SK-N-SH treated with all-trans-retinoic acid at 6 μM for 48 hours (cell line): Measurements from ENCODE around the gene GK.
"Not testable (repeated sequence)": the region's sequence is repeated elsewhere in the genome, so short reads cannot be mapped to it uniquely, and the experiment has no call there.

Experiments used
- CSDC2 ChIP-seq: fragments of 250-450 bp; sonication (Bioruptor Pico); IDR thresholded peaks from 2 replicates; pipeline ENCODE4 v1.5.0; 2020; ENCODE audit warnings: mild to moderate bottlenecking, moderate library complexity
- ISL1 ChIP-seq: fragments of 250-450 bp; sonication (Bioruptor Pico); IDR thresholded peaks from 2 replicates; pipeline ENCODE4 v2.1.2; 2022; ENCODE audit warnings: mild to moderate bottlenecking, moderate library complexity
- ZFP30 ChIP-seq: fragments of 450-650 bp; formaldehyde crosslinking; IDR thresholded peaks from 2 replicates; pipeline ENCODE4 v1.5.0; 2022; ENCODE audit warnings: mild to moderate bottlenecking, moderate library complexity
- ZNF70 ChIP-seq: fragments of 450-650 bp; formaldehyde crosslinking; IDR thresholded peaks from 2 replicates; pipeline ENCODE4 v1.5.0; 2020; ENCODE audit warnings: mild to moderate bottlenecking, moderate library complexity
- TF ChIP-seq, protein P1 (sequence below): fragments of 250-450 bp; sonication (Bioruptor Pico); IDR thresholded peaks from 2 replicates; pipeline ENCODE4 v1.8.0; 2020; ENCODE audit warnings: mild to moderate bottlenecking, moderate library complexity, borderline replicate concordance

DNA sequence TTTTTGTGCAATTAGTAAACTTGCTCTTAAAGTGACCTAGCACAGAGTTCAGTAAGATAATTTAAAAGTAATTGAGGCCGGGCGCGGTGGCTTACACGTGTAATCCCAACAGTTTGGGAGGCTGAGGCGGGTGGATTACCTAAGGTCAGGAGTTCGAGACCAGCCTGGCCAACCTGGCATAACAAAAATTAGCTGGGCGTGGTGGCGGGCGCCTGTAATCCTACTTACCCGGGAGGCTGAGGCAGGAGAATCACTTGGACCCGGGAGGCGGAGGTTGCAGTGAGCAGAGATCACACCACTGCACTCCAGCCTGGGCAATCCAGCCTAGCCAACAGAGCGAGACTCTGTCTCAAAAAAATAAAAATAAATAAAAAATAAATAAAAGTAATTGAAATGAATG is 1.2 kb downstream of the GK start:
- TF ChIP-seq, protein P1, sequence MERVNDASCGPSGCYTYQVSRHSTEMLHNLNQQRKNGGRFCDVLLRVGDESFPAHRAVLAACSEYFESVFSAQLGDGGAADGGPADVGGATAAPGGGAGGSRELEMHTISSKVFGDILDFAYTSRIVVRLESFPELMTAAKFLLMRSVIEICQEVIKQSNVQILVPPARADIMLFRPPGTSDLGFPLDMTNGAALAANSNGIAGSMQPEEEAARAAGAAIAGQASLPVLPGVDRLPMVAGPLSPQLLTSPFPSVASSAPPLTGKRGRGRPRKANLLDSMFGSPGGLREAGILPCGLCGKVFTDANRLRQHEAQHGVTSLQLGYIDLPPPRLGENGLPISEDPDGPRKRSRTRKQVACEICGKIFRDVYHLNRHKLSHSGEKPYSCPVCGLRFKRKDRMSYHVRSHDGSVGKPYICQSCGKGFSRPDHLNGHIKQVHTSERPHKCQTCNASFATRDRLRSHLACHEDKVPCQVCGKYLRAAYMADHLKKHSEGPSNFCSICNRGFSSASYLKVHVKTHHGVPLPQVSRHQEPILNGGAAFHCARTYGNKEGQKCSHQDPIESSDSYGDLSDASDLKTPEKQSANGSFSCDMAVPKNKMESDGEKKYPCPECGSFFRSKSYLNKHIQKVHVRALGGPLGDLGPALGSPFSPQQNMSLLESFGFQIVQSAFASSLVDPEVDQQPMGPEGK, result not testable (repeated sequence)
- not testable (repeated sequence) for TF ChIP-seq ZNF70; ISL1 (CRISPR knock-in tag); ZFP30; CSDC2
